Measurements from ENCODE around the gene NSUN4. TPM values are rescaled to one million over a fixed set of nuclear protein-coding genes. Genes with fewer than 3 reads are reported as not detected.
A peak's percentile ranks its signal among the peaks of the same experiment; 100 is the strongest.
"Not testable (repeated sequence)": the region's sequence is repeated elsewhere in the genome, so short reads cannot be mapped to it uniquely, and the experiment has no call there.

The NSUN4 gene
- total RNA-seq, 4 donors from 2014 or later: 23.4 to 40.0 (median 34.9) TPM

- H3K36me3 ChIP-seq; H3K27me3 ChIP-seq; H3K4me3 ChIP-seq (replicated peaks in 1 of 3); H3K27ac ChIP-seq; intact Hi-C loops (cut with DNase I); DNase-seq; H3K9me3 ChIP-seq; H3K4me1 ChIP-seq: not testable (repeated sequence)
- 69 to 73% methylated on average over 22 to 24 of the region's 24 CpGs for WGBS, 2 donors
These were observed 8.6 kb upstream of the NSUN4 start for GRCh38 chr1:46331786-46332540.

- no peak for DNase-seq
- H3K27ac ChIP-seq: no peak overlapping the region
- H3K36me3 ChIP-seq: no peaks in the 10 kb centered on the region
- H3K4me3 ChIP-seq (replicated peaks in 1 of 3): no peak overlapping the region
- intact Hi-C loops (cut with DNase I): no loop called here
- 70 to 78% methylated on average over 9 of the region's 9 CpGs for WGBS, 2 donors
- H3K9me3 ChIP-seq: no peaks in the 10 kb centered on the region
- H3K27me3 ChIP-seq: no peaks in the 10 kb centered on the region
- TF ChIP-seq POLR2A (IDR thresholded peaks at IDR 0.05) (no peak), CTCF (IDR thresholded peaks at IDR 0.05) (peak in 1 of 6 experiments; percentile 19)
- no peaks in the 10 kb centered on the region for H3K4me1 ChIP-seq
These were observed 7.1 kb upstream of the NSUN4 start for GRCh38 chr1:46333300-46334029.

GRCh38 chr1:46334030-46334384 is 6.6 kb upstream of the NSUN4 start:
- Histone ChIP-seq H3K4me3 (replicated peaks in 1 of 3) (no peak overlapping the region), H3K9me3 (no peaks in the 10 kb centered on the region), H3K36me3 (no peaks in the 10 kb centered on the region), H3K27me3 (no peaks in the 10 kb centered on the region), H3K27ac (no peak overlapping the region), H3K4me1 (no peaks in the 10 kb centered on the region)
- DNase-seq: no peak
- TF ChIP-seq CTCF (IDR thresholded peaks at IDR 0.05): no peak
- no peak for TF ChIP-seq POLR2A (IDR thresholded peaks at IDR 0.05)
- intact Hi-C loops (cut with DNase I): no loop called here
- 83 to 90% methylated on average over 2 of the region's 2 CpGs for WGBS, 2 donors

GRCh38 chr1:46335081-46335480 is 5.5 kb upstream of the NSUN4 start:
- DNase-seq: no peak
- Histone ChIP-seq H3K4me3 (replicated peaks in 1 of 3) (no peak overlapping the region), H3K9me3 (no peaks in the 10 kb centered on the region), H3K27ac (no peak overlapping the region), H3K36me3 (no peaks in the 10 kb centered on the region), H3K27me3 (no peaks in the 10 kb centered on the region), H3K4me1 (no peaks in the 10 kb centered on the region)
- 96% methylated on average over 3 of the region's 3 CpGs for WGBS, 2 donors
- intact Hi-C loops (cut with DNase I): no loop called here
- no peak for TF ChIP-seq CTCF (IDR thresholded peaks at IDR 0.05)
- no peak for TF ChIP-seq POLR2A (IDR thresholded peaks at IDR 0.05)

GRCh38 chr1:46337409-46337808 is 3.2 kb upstream of the NSUN4 start:
- H3K36me3 ChIP-seq: not testable (repeated sequence)

More at GRCh38 chr1:46337409-46337808, 3.2 kb upstream of the NSUN4 start:
- H3K4me1 ChIP-seq; H3K9me3 ChIP-seq; H3K27me3 ChIP-seq; DNase-seq; H3K27ac ChIP-seq; H3K4me3 ChIP-seq (replicated peaks in 1 of 3); intact Hi-C loops (cut with DNase I): not testable (repeated sequence)
- WGBS, 2 donors: 96 to 97% methylated on average over 14 of the region's 14 CpGs

Data from thyroid gland (tissue), 4 donors.